Measurements from ENCODE around the gene ITPRIP.

DNA sequence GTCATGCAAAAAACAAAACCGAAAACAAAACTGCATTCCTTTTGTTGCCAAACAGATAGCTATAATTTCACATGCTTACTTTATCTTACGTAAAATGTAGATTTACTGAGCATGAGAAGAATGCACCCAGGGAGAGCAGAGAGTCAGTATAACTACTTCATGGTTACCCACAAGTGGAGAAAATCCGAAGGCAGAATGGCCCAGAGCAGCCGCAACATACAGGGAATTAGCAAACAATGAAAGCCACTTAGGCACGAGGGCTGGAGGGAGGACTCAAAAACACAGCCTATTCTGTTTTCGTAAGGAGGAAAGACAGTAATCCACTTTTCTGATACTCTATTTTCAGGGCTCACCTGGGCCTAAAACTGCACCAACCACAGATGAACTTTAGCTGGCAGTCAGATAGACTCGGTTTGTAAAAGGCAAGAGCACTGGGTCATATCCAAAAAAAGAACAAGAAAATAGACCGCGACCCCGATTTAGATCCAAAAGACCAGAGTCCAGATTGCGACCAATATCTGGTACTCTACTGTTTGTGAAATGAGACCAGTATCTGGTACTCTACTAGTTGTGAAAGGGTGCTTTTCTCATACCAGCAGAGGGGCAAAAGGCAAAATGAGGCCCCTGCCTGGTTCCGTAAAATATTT lies 1.3 kb downstream of the ITPRIP start:
- TF ChIP-seq, protein P1, sequence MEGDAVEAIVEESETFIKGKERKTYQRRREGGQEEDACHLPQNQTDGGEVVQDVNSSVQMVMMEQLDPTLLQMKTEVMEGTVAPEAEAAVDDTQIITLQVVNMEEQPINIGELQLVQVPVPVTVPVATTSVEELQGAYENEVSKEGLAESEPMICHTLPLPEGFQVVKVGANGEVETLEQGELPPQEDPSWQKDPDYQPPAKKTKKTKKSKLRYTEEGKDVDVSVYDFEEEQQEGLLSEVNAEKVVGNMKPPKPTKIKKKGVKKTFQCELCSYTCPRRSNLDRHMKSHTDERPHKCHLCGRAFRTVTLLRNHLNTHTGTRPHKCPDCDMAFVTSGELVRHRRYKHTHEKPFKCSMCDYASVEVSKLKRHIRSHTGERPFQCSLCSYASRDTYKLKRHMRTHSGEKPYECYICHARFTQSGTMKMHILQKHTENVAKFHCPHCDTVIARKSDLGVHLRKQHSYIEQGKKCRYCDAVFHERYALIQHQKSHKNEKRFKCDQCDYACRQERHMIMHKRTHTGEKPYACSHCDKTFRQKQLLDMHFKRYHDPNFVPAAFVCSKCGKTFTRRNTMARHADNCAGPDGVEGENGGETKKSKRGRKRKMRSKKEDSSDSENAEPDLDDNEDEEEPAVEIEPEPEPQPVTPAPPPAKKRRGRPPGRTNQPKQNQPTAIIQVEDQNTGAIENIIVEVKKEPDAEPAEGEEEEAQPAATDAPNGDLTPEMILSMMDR (IDR thresholded peaks at IDR 0.05), result no peak
- TF ChIP-seq POLR2A (IDR thresholded peaks at IDR 0.05), result no peak

Data from lower leg skin (tissue), 3 donors.